MM.1S (cell line): ENCODE data around the gene SPATA7.

Experiments used
- DNase-seq: peaks from one replicate; pipeline ENCODE4 v3.0.0-alpha.2; 2015
- H2AFZ ChIP-seq: fragments of 300-600 bp; sonication (generic); 2 replicates; pipeline ENCODE4 v1.6.0; 2016; ENCODE audit warnings: antibody characterized with exemption, low read length
- H3F3A ChIP-seq: fragments of 300-600 bp; sonication (generic); 2 replicates; pipeline ENCODE4 v1.6.1; 2016; ENCODE audit warnings: mild to moderate bottlenecking, antibody characterized with exemption, low read length, moderate library complexity, mixed read lengths; ENCODE audit not compliant: insufficient read depth
- H3K27ac ChIP-seq: fragments of 300-600 bp; sonication (generic); 2 replicates; pipeline ENCODE4 v1.5.1; 2016; ENCODE audit warnings: mild to moderate bottlenecking, low read length
- H3K27me3 ChIP-seq: fragments of 300-600 bp; sonication (generic); replicated peaks from 2 replicates; pipeline ENCODE4 v1.6.0; 2016; ENCODE audit warnings: low read length; ENCODE audit not compliant: insufficient read depth
- H3K36me3 ChIP-seq: fragments of 300-600 bp; sonication (generic); replicated peaks from 2 replicates; pipeline ENCODE4 v1.6.1; 2016; ENCODE audit warnings: mild to moderate bottlenecking, low read length, mixed read lengths; ENCODE audit not compliant: insufficient read depth
- H3K4me1 ChIP-seq: fragments of 300-600 bp; sonication (generic); 2 replicates; pipeline ENCODE4 v1.6.1; 2016; ENCODE audit warnings: low read length, mixed read lengths
- H3K4me2 ChIP-seq: fragments of 300-600 bp; sonication (generic); 2 replicates; pipeline ENCODE4 v1.6.0; 2016; ENCODE audit warnings: low read depth, low read length
- H3K4me3 ChIP-seq: fragments of 300-600 bp; sonication (generic); 2 replicates; pipeline ENCODE4 v1.5.1; 2016; ENCODE audit warnings: low read length, mixed read lengths
- H3K79me2 ChIP-seq: fragments of 300-600 bp; sonication (generic); 2 replicates; pipeline ENCODE4 v1.6.1; 2016; ENCODE audit warnings: mixed run types, low read length, mixed read lengths
- H3K9ac ChIP-seq: fragments of 300-600 bp; sonication (generic); 2 replicates; pipeline ENCODE4 v1.6.1; 2016; ENCODE audit warnings: low read length, mixed read lengths
- H3K9me2 ChIP-seq: fragments of 300-600 bp; sonication (generic); replicated peaks from 2 replicates; pipeline ENCODE4 v1.6.1; 2016; ENCODE audit warnings: mild to moderate bottlenecking, low read length, mixed read lengths; ENCODE audit not compliant: insufficient read depth
- H3K9me3 ChIP-seq: fragments of 300-600 bp; sonication (generic); replicated peaks from 2 replicates; pipeline ENCODE4 v1.6.1; 2016; ENCODE audit warnings: mild to moderate bottlenecking, low read length, mixed read lengths; ENCODE audit not compliant: insufficient read depth
- H4K20me1 ChIP-seq: fragments of 300-600 bp; sonication (generic); 2 replicates; pipeline ENCODE4 v1.6.1; 2016; ENCODE audit warnings: mild to moderate bottlenecking, low read length, moderate library complexity, mixed read lengths; ENCODE audit not compliant: insufficient read depth
- CTCF ChIP-seq: fragments of 300-600 bp; sonication (generic); IDR thresholded peaks from 2 replicates; pipeline ENCODE4 v1.5.1; 2016; ENCODE audit warnings: antibody characterized with exemption, low read length, mixed read lengths
- EZH2 ChIP-seq: fragments of 300-600 bp; sonication (generic); optimal IDR thresholded peaks from 2 replicates; pipeline ENCODE3; 2017; ENCODE audit warnings: low read depth, mild to moderate bottlenecking, antibody characterized with exemption, low read length, mixed read lengths
- EZH2phosphoT487 ChIP-seq: fragments of 300-600 bp; sonication (generic); IDR thresholded peaks from 2 replicates; pipeline ENCODE4 v1.6.1; 2018; ENCODE audit warnings: antibody characterized with exemption, low read length

The SPATA7 gene

GRCh38 chr14:88346048-88346639, 39.3 kb upstream of the SPATA7 start:
- no peak overlapping the region for H3K4me2 ChIP-seq
- DNase-seq = no peak
- H3K36me3 ChIP-seq = no peaks in the 10 kb centered on the region

GRCh38 chr14:88348546-88348945, 36.9 kb upstream of the SPATA7 start:
- TF ChIP-seq EZH2phosphoT487 = no peak
- no peak for TF ChIP-seq CTCF
- TF ChIP-seq EZH2 = no peak
- Histone ChIP-seq H3K4me3 (no peak overlapping the region), H4K20me1 (no peaks in the 10 kb centered on the region), H2AFZ (no peak overlapping the region), H3K4me1 (no peaks in the 10 kb centered on the region), H3K36me3 (no peaks in the 10 kb centered on the region), H3K9me2 (no peaks in the 10 kb centered on the region), H3K27me3 (no peaks in the 10 kb centered on the region), H3K27ac (no peak overlapping the region), H3K9ac (no peak overlapping the region), H3K9me3 (no peaks in the 10 kb centered on the region), H3F3A (no peaks in the 10 kb centered on the region), H3K79me2 (no peaks in the 10 kb centered on the region), H3K4me2 (no peak overlapping the region)
- no peak for DNase-seq

More at GRCh38 chr14:88346048-88346639, 39.3 kb upstream of the SPATA7 start:
- H3K4me1 ChIP-seq = no peaks in the 10 kb centered on the region
- no peaks in the 10 kb centered on the region for H3K9me3 ChIP-seq
- TF ChIP-seq EZH2 (no peak), CTCF (no peak), EZH2phosphoT487 (no peak)
- H2AFZ ChIP-seq = no peak overlapping the region
- no peak overlapping the region for H3K9ac ChIP-seq
- H4K20me1 ChIP-seq = no peaks in the 10 kb centered on the region
- no peak overlapping the region for H3K4me3 ChIP-seq
- no peaks in the 10 kb centered on the region for H3K79me2 ChIP-seq
- H3K9me2 ChIP-seq = no peaks in the 10 kb centered on the region
- no peaks in the 10 kb centered on the region for H3K27me3 ChIP-seq
- H3K27ac ChIP-seq = no peak overlapping the region
- no peaks in the 10 kb centered on the region for H3F3A ChIP-seq

- Histone ChIP-seq H3K79me2 (no peaks in the 10 kb centered on the region), H3K4me1 (no peaks in the 10 kb centered on the region), H2AFZ (no peak overlapping the region), H3K4me3 (no peak overlapping the region), H3K9ac (no peak overlapping the region), H3K36me3 (no peaks in the 10 kb centered on the region), H3K9me3 (no peaks in the 10 kb centered on the region), H4K20me1 (no peaks in the 10 kb centered on the region), H3F3A (no peaks in the 10 kb centered on the region), H3K9me2 (no peaks in the 10 kb centered on the region), H3K27me3 (no peaks in the 10 kb centered on the region), H3K27ac (no peak overlapping the region), H3K4me2 (no peak overlapping the region)
- TF ChIP-seq EZH2 = no peak
- TF ChIP-seq EZH2phosphoT487 = no peak
- TF ChIP-seq CTCF = no peak
- no peak for DNase-seq
These were observed 33.3 kb upstream of the SPATA7 start for GRCh38 chr14:88351966-88352691.
